ENCODE results near the gene PRR15L.

The PRR15L gene

DNA sequence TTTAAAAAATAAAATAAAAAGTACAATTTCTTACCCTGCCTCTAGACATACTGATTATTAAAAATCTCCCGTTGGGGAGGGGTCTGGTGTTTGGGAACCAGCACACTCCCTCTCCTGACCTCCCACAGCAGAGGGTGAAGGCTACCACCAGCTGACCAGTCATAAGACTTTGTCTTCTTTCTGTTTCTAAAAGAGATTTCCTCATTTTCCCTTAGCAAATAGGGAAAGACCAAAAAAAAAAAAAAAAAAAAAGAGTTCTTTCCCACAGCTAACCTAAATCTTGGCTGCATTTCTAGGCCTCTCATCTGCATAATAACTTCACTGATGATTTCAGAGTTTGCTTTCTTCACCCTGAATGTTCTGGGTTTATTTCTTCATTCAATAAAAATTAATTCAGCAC, 43.5 kb upstream of the PRR15L start:
- no peaks in the 10 kb centered on the region for H3K9me3 ChIP-seq (ENCODE audit: insufficient read depth, low read length)
- peaks cover 33% of the 10 kb centered on the region for H3K4me1 ChIP-seq (ENCODE audit: low read length)
- no peak overlapping the region for H3K27ac ChIP-seq (ENCODE audit: low read length)
- TF ChIP-seq EZH2phosphoT487 (IDR thresholded peaks at IDR 0.05; ENCODE audit: low read depth) (no peak), CTCF (IDR thresholded peaks at IDR 0.05; ENCODE audit: low read depth, low read length) (no peak)
- H3K4me3 ChIP-seq (ENCODE audit: low read length), result no peak overlapping the region
- no peaks in the 10 kb centered on the region for H3K27me3 ChIP-seq (ENCODE audit: low read depth, low read length)
- no peak overlapping the region for H2AFZ ChIP-seq (ENCODE audit: low read depth, low read length)
- no peak overlapping the region for H3K4me2 ChIP-seq (ENCODE audit: low read length)
- H3K9ac ChIP-seq (ENCODE audit: low read length), result no peak overlapping the region
- H4K20me1 ChIP-seq (ENCODE audit: insufficient read depth, low read length), result no peaks in the 10 kb centered on the region
- no peaks in the 10 kb centered on the region for H3K36me3 ChIP-seq (replicated peaks; ENCODE audit: low read depth, low read length)
- no peaks in the 10 kb centered on the region for H3K79me2 ChIP-seq (ENCODE audit: low read length)

DNA sequence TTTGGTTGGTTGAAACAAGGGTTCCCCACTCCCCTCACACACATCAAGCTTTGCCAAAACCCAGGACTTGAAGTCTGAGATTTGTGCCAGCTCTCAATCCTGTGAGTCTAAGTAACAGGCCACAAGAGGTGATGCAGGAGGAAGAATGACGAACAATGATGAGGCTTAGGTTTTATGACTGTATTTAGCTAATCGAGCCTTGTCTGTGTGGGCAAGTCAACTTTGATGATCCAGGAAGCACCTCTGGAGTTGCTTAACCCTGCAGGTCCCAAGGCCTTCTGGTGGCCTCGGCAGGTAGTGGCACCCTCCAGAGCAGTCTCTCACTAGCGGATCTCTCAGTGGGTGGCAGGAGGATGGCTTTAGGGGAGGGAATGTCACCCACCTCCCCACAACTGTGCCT, 41.9 kb upstream of the PRR15L start:
- no peak overlapping the region for H3K4me2 ChIP-seq (ENCODE audit: low read length)
- no peak overlapping the region for H3K9ac ChIP-seq (ENCODE audit: low read length)
- no peaks in the 10 kb centered on the region for H4K20me1 ChIP-seq (ENCODE audit: insufficient read depth, low read length)
- H3K79me2 ChIP-seq (ENCODE audit: low read length), result no peaks in the 10 kb centered on the region
- H3K4me3 ChIP-seq (ENCODE audit: low read length), result no peak overlapping the region
- H3K27ac ChIP-seq (ENCODE audit: low read length), result no peak overlapping the region
- no peaks in the 10 kb centered on the region for H3K27me3 ChIP-seq (ENCODE audit: low read depth, low read length)
- no peaks in the 10 kb centered on the region for H3K9me3 ChIP-seq (ENCODE audit: insufficient read depth, low read length)
- peaks cover 23% of the 10 kb centered on the region for H3K4me1 ChIP-seq (ENCODE audit: low read length)
- H2AFZ ChIP-seq (ENCODE audit: low read depth, low read length), result peak overlapping the region; percentile 41
- H3K36me3 ChIP-seq (replicated peaks; ENCODE audit: low read depth, low read length), result no peaks in the 10 kb centered on the region
- TF ChIP-seq EZH2phosphoT487 (IDR thresholded peaks at IDR 0.05; ENCODE audit: low read depth), result no peak
- no peak for TF ChIP-seq CTCF (IDR thresholded peaks at IDR 0.05; ENCODE audit: low read depth, low read length)

DNA sequence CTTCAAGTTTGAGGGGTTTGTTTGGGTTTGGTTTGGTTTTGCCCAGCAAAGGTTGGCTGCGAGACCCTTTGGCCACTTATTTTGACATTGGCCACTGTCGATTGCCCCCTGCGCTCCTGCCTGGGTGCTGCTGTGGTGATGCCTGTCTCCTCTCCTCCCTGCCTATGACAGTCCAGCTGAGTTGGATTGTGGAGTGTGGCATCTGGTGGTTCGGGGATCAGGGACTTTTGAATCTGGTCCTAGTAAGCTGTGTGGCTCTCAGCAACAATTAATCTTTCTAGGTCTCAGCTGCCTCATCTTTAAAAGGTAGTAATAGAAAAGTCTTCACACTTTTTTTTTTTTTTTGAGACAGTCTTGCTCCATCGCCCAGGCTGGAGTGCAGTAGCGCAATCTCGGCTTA, 40.4 kb upstream of the PRR15L start:
- TF ChIP-seq CTCF (IDR thresholded peaks at IDR 0.05; ENCODE audit: low read depth, low read length) (no peak), EZH2phosphoT487 (IDR thresholded peaks at IDR 0.05; ENCODE audit: low read depth) (no peak)
- Histone ChIP-seq H3K4me3 (ENCODE audit: low read length) (no peak overlapping the region), H3K79me2 (ENCODE audit: low read length) (no peaks in the 10 kb centered on the region), H4K20me1 (ENCODE audit: insufficient read depth, low read length) (no peaks in the 10 kb centered on the region), H3K4me1 (ENCODE audit: low read length) (peaks cover 10% of the 10 kb centered on the region), H3K36me3 (replicated peaks; ENCODE audit: low read depth, low read length) (no peaks in the 10 kb centered on the region), H3K27ac (ENCODE audit: low read length) (no peak overlapping the region), H3K9ac (ENCODE audit: low read length) (no peak overlapping the region), H3K9me3 (ENCODE audit: insufficient read depth, low read length) (no peaks in the 10 kb centered on the region), H2AFZ (ENCODE audit: low read depth, low read length) (no peak overlapping the region), H3K27me3 (ENCODE audit: low read depth, low read length) (no peaks in the 10 kb centered on the region), H3K4me2 (ENCODE audit: low read length) (no peak overlapping the region)

GRCh38 chr17:47997586-47997985, 39.9 kb upstream of the PRR15L start:
- H3K4me3 ChIP-seq (ENCODE audit: low read length), result no peak overlapping the region
- peaks cover 6% of the 10 kb centered on the region for H3K4me1 ChIP-seq (ENCODE audit: low read length)
- no peaks in the 10 kb centered on the region for H3K79me2 ChIP-seq (ENCODE audit: low read length)
- TF ChIP-seq EZH2phosphoT487 (IDR thresholded peaks at IDR 0.05; ENCODE audit: low read depth), result no peak
- no peak for TF ChIP-seq CTCF (IDR thresholded peaks at IDR 0.05; ENCODE audit: low read depth, low read length)
- H2AFZ ChIP-seq (ENCODE audit: low read depth, low read length), result no peak overlapping the region
- H3K9me3 ChIP-seq (ENCODE audit: insufficient read depth, low read length), result no peaks in the 10 kb centered on the region
- H3K36me3 ChIP-seq (replicated peaks; ENCODE audit: low read depth, low read length), result no peaks in the 10 kb centered on the region
- no peaks in the 10 kb centered on the region for H3K27me3 ChIP-seq (ENCODE audit: low read depth, low read length)
- no peak overlapping the region for H3K27ac ChIP-seq (ENCODE audit: low read length)
- no peaks in the 10 kb centered on the region for H4K20me1 ChIP-seq (ENCODE audit: insufficient read depth, low read length)
- no peak overlapping the region for H3K4me2 ChIP-seq (ENCODE audit: low read length)
- no peak overlapping the region for H3K9ac ChIP-seq (ENCODE audit: low read length)
